HepG2 (cell line): ENCODE measurements around the gene DIPK1A. TPM values are rescaled to one million over a fixed set of nuclear protein-coding genes. Genes with fewer than 3 reads are reported as not detected.

Source experiments
- ATAC-seq: fragments of 200-7000 bp; cut with Tn5 transposase; 3 replicates; pipeline ENCODE4 v1.9.1; 2020; ENCODE audit warnings: mild to moderate bottlenecking, moderate library complexity
- BruUV-seq: library from RNA; stranded (reverse); fragments of 400-500 nt; replicated peaks from 2 replicates; lab custom pipeline; 2021; lab: Mats Ljungman, UMichigan
- CTCF ChIA-PET: fragments of 300-600 bp; formaldehyde crosslinking; extraction: SDS; loops from one replicate; lab custom pipeline; 2021; ENCODE audit warnings: low total read pairs, inconsistent platforms, low intra/inter-chr PET ratio; lab: Yijun Ruan, JAX
- POLR2A ChIA-PET: fragments of 350-600 bp; sonication (Branson Sonifier 250); formaldehyde crosslinking; loops from one replicate; lab custom pipeline; 2020; ENCODE audit warnings: antibody characterized with exemption, inconsistent platforms; lab: Yijun Ruan, JAX
- DNase-seq: peaks from one replicate; pipeline ENCODE4 v3.0.0-alpha.2; 2015; ENCODE audit warnings: low spot score
- FAIRE-seq: peaks from 3 replicates; lab custom pipeline; 2011; peaks lifted over from hg19 to GRCh38; lab: Jason Lieb, UNC
- H2AFZ ChIP-seq: one replicate; pipeline ENCODE4 v1.6.1; 2011; ENCODE audit warnings: low read length, inconsistent platforms
- H3K27ac ChIP-seq: fragments of 300-600 bp; 3 replicates; pipeline ENCODE4 v1.8.0; 2011; ENCODE audit warnings: mixed run types, mild to moderate bottlenecking, mixed read lengths, low read length, inconsistent platforms; ENCODE audit not compliant: insufficient read depth; ENCODE audit errors: extremely low read length
- H3K27me3 ChIP-seq, 2 experiments: fragments of 200-600 bp in 1 of 2; 2 replicates in 1 of 2; 3 replicates in 1 of 2; pipeline versions ENCODE4 v1.6.0 to v1.8.0; 2011; ENCODE audit warnings: low read length in 2 of 2, mild to moderate bottlenecking in 2 of 2, moderate library complexity in 2 of 2, inconsistent platforms in 1 of 2; ENCODE audit not compliant: insufficient read depth in 2 of 2, control insufficient read depth in 1 of 2
- H3K36me3 ChIP-seq, 2 experiments: fragments of 200-600 bp in 1 of 2; replicated peaks in 1 of 2; 2 replicates in 1 of 2; 3 replicates in 1 of 2; pipeline versions ENCODE4 v1.5.1 to v1.8.0; 2011; ENCODE audit warnings: low read length in 2 of 2, inconsistent platforms in 1 of 2; ENCODE audit not compliant: insufficient read depth in 2 of 2, control insufficient read depth in 1 of 2
- H3K4me1 ChIP-seq: 2 replicates; pipeline ENCODE4 v1.5.1; 2012; ENCODE audit warnings: low read length, inconsistent platforms; ENCODE audit not compliant: insufficient read depth
- H3K4me2 ChIP-seq: 2 replicates; pipeline ENCODE4 v1.6.0; 2011; ENCODE audit warnings: low read depth, low read length, inconsistent platforms
- H3K4me3 ChIP-seq, 3 experiments: fragments of 200-600 bp in 1 of 3; sonication (generic), shearing (Covaris generic) in 1 of 3; replicated peaks in 1 of 3; 2 replicates each; pipeline ENCODE4 v1.5.1; 2011 to 2016; ENCODE audit warnings: low read length in 3 of 3, inconsistent platforms in 2 of 3, low read depth in 2 of 3, mild to moderate bottlenecking in 2 of 3, control low read depth in 1 of 3, mixed read lengths in 1 of 3; ENCODE audit not compliant: insufficient read depth in 1 of 3
- H3K79me2 ChIP-seq: one replicate; pipeline ENCODE4 v1.6.1; 2011; ENCODE audit warnings: low read length, inconsistent platforms; ENCODE audit not compliant: insufficient read depth
- H3K9ac ChIP-seq: 2 replicates; pipeline ENCODE4 v1.6.0; 2011; ENCODE audit warnings: mild to moderate bottlenecking, low read depth, low read length, inconsistent platforms; ENCODE audit not compliant: insufficient read depth
- H3K9me3 ChIP-seq: 2 replicates; pipeline ENCODE4 v1.5.1; 2012; ENCODE audit warnings: mild to moderate bottlenecking, low read length
- H4K20me1 ChIP-seq: 2 replicates; pipeline ENCODE4 v1.6.0; 2011; ENCODE audit warnings: inconsistent platforms, mild to moderate bottlenecking, low read length, moderate library complexity; ENCODE audit not compliant: insufficient read depth
- GABPA ChIP-seq, 2 experiments: IDR thresholded peaks; 2 replicates each; pipeline ENCODE4 v1.6.1; 2011 to 2016; ENCODE audit warnings: low read depth in 2 of 2, low read length in 1 of 2, missing biosample characterization in 1 of 2, missing genetic modification characterization in 1 of 2
- MTF2 ChIP-seq: sonication (generic); formaldehyde crosslinking; IDR thresholded peaks from 2 replicates; pipeline ENCODE4 v1.5.0; 2020; ENCODE audit warnings: missing genetic modification reagents, borderline replicate concordance
- NFIB ChIP-seq: sonication (generic); formaldehyde crosslinking; IDR thresholded peaks from 2 replicates; pipeline ENCODE4 v1.9.0; 2021; ENCODE audit warnings: missing genetic modification reagents, mild to moderate bottlenecking, borderline replicate concordance
- SIX4 ChIP-seq: sonication (generic); formaldehyde crosslinking; IDR thresholded peaks from 2 replicates; pipeline ENCODE4 v1.4.0; 2020; ENCODE audit warnings: missing genetic modification reagents
- ZNF557 ChIP-seq: sonication (generic); formaldehyde crosslinking; IDR thresholded peaks from 2 replicates; pipeline ENCODE4 v1.4.0; 2020; ENCODE audit warnings: missing genetic modification reagents
- ZNF569 ChIP-seq: sonication (generic); formaldehyde crosslinking; IDR thresholded peaks from 2 replicates; pipeline ENCODE4 v1.5.0; 2020; ENCODE audit warnings: mild to moderate bottlenecking, missing genetic modification reagents, moderate library complexity, borderline replicate concordance
- WGBS: methylation state at CpG from one replicate; pipeline ENCODE4 v1.1.6; 2017; ENCODE audit warnings: low lambda C conversion rate; 5-methylcytosine and 5-hydroxymethylcytosine counted together
- in situ Hi-C: cut with HindIII; loops from 2 replicates; pipeline ENCODE4 v1.10.0; 2017; ENCODE audit warnings: low pct_unique_long_range_greater_than_20kb; ENCODE audit not compliant: extremely low pct_ligation_motif_present
- intact Hi-C: fragments of 100-400 bp; cut with micrococcal nuclease; formaldehyde crosslinking; loops from one replicate; pipeline ENCODE4 v1.10.0; 2022; ENCODE audit not compliant: unreplicated experiment
- polyA plus RNA-seq, 8 experiments: library from polyadenylated mRNA; depleted of rRNA in 3 of 8; stranded (reverse) in 7 of 8; unstranded in 1 of 8; fragments of >200 nt; fragmentation: Illumina TruSeq in 4 of 8; extraction: Trizol in 4 of 8; gene quantifications; 2 replicates each; pipeline versions ENCODE4 v1.2.1 to v1.2.3, GENCODE V29; 2011 to 2016; ENCODE audit warnings: low read depth in 4 of 8, missing spikeins in 1 of 8, mixed read lengths in 1 of 8; ENCODE audit not compliant: insufficient read depth in 1 of 8
- total RNA-seq, 5 experiments: library from RNA; depleted of rRNA; stranded (reverse); fragments of >200 nt; fragmentation: Illumina TruSeq; extraction: Trizol; gene quantifications; 2 replicates each; pipeline ENCODE4 v1.2.3, GENCODE V29; 2016; ENCODE audit warnings: low read depth in 1 of 5
- TF ChIP-seq, protein P1 (sequence below): sonication (generic); formaldehyde crosslinking; IDR thresholded peaks from 2 replicates; pipeline ENCODE4 v1.4.0; 2020; ENCODE audit warnings: missing genetic modification reagents
- TF ChIP-seq, protein P2 (sequence below): sonication (generic); formaldehyde crosslinking; IDR thresholded peaks from 2 replicates; pipeline ENCODE4 v1.4.0; 2020; ENCODE audit warnings: missing genetic modification reagents, borderline replicate concordance

Gene DIPK1A
- total and polyA plus RNA-seq, 2 of the 13 experiments (the other 11 are each of a cell fraction or from before 2014, with no cell fraction given) = 8.4 TPM

DNA sequence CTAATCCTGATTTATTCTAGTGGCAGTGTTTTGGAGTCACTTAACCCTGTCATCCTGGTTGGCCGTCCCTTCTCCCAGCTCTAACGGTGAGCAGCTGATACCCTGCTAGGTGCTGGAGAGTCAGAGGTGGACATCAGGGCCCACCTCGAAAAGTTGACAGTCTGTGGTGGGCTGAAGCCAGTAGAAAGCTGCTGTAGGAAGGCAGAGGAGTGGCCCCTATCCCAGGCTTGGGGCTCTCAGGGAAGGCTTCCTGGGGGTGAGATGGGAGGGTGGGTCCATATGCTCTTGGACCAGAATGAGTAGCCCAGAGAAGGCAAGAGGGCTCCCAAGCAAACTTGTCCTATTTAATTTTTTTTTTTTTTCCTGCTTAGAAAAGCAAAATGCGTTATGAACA is 129.9 kb downstream of the DIPK1A start:
- intact Hi-C loops (loop anchor here (1.0 to 5.0 kb wide), 2 partner anchors 8 to 84 kb away; no protein-coding TSS in a partner anchor), in situ Hi-C loops (no loop called here)
- POLR2A ChIA-PET = interaction anchor here (0.6 to 2.5 kb wide), 20 partner anchors 9 to 999 kb away, joined by 3 to 23 read pairs (median 4); partner anchors contain the start of genes DIPK1A, EVI5 and MTF2
- CTCF ChIA-PET = no interaction called here
- TSS peak; percentile 95 for BruUV-seq
- no peak for TF ChIP-seq ZNF569 (CRISPR knock-in tag)
- no peak for TF ChIP-seq SIX4 (CRISPR knock-in tag)
- no peak for TF ChIP-seq GABPA (IDR thresholded peaks at IDR 0.05; ENCODE audit: low read depth, low read length)
- no peak for TF ChIP-seq GABPA (CRISPR knock-in tag; IDR thresholded peaks at IDR 0.05; ENCODE audit: low read depth)
- TF ChIP-seq, protein P1, sequence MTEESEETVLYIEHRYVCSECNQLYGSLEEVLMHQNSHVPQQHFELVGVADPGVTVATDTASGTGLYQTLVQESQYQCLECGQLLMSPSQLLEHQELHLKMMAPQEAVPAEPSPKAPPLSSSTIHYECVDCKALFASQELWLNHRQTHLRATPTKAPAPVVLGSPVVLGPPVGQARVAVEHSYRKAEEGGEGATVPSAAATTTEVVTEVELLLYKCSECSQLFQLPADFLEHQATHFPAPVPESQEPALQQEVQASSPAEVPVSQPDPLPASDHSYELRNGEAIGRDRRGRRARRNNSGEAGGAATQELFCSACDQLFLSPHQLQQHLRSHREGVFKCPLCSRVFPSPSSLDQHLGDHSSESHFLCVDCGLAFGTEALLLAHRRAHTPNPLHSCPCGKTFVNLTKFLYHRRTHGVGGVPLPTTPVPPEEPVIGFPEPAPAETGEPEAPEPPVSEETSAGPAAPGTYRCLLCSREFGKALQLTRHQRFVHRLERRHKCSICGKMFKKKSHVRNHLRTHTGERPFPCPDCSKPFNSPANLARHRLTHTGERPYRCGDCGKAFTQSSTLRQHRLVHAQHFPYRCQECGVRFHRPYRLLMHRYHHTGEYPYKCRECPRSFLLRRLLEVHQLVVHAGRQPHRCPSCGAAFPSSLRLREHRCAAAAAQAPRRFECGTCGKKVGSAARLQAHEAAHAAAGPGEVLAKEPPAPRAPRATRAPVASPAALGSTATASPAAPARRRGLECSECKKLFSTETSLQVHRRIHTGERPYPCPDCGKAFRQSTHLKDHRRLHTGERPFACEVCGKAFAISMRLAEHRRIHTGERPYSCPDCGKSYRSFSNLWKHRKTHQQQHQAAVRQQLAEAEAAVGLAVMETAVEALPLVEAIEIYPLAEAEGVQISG (CRISPR knock-in tag) = no peak
- TF ChIP-seq ZNF557 (CRISPR knock-in tag) = no peak
- TF ChIP-seq, protein P2, sequence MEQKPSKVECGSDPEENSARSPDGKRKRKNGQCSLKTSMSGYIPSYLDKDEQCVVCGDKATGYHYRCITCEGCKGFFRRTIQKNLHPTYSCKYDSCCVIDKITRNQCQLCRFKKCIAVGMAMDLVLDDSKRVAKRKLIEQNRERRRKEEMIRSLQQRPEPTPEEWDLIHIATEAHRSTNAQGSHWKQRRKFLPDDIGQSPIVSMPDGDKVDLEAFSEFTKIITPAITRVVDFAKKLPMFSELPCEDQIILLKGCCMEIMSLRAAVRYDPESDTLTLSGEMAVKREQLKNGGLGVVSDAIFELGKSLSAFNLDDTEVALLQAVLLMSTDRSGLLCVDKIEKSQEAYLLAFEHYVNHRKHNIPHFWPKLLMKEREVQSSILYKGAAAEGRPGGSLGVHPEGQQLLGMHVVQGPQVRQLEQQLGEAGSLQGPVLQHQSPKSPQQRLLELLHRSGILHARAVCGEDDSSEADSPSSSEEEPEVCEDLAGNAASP = no peak
- TF ChIP-seq MTF2 = no peak
- no peak for TF ChIP-seq NFIB
- Histone ChIP-seq H3K4me2 (peak overlapping the region; percentile 88), H4K20me1 (peaks cover 43% of the 10 kb centered on the region), H3K27ac (no peak overlapping the region), H3K36me3 (peaks cover 4 to 32% of the 10 kb centered on the region in 2 experiments), H3K79me2 (peaks cover 45% of the 10 kb centered on the region), H3K9ac (peak overlapping the region; percentile 99), H3K27me3 (no peaks in the 10 kb centered on the region; a peak in 1 of 5 replicates), H3K4me3 (peak overlapping the region; percentile 62 to 96 (median 94)), H3K4me1 (peaks cover 40% of the 10 kb centered on the region), H2AFZ (peak overlapping the region; percentile 51), H3K9me3 (no peaks in the 10 kb centered on the region)
- DNase-seq (no peak), FAIRE-seq (no peak), ATAC-seq (peak; percentile 75)
- 5% methylated on average over 4 of the region's 4 CpGs for WGBS
